ENCODE data around the gene PPP1R13L. TPM values are rescaled to one million over a fixed set of nuclear protein-coding genes. Genes with fewer than 3 reads are reported as not detected.

PPP1R13L gene
- total RNA-seq, 1 donor from 2014 or later: 111 TPM

GRCh38 chr19:45385392-45386221 is 19.3 kb downstream of the PPP1R13L start:
- Histone ChIP-seq H3K27ac (no peak overlapping the region), H3K27me3 (peaks cover 17% of the 10 kb centered on the region), H3K36me3 (peaks cover 0 to 4% of the 10 kb centered on the region in 2 donors), H3K4me1 (peaks cover 10% of the 10 kb centered on the region), H3K9me3 (no peaks in the 10 kb centered on the region), H3K4me3 (no peak overlapping the region)
- TF ChIP-seq POLR2AphosphoS5 (IDR thresholded peaks at IDR 0.05; ENCODE audit: insufficient read depth in 1 of 2, low read depth in 1 of 2): no peak
- TF ChIP-seq POLR2A (IDR thresholded peaks at IDR 0.05): no peak
- TF ChIP-seq, protein P1, sequence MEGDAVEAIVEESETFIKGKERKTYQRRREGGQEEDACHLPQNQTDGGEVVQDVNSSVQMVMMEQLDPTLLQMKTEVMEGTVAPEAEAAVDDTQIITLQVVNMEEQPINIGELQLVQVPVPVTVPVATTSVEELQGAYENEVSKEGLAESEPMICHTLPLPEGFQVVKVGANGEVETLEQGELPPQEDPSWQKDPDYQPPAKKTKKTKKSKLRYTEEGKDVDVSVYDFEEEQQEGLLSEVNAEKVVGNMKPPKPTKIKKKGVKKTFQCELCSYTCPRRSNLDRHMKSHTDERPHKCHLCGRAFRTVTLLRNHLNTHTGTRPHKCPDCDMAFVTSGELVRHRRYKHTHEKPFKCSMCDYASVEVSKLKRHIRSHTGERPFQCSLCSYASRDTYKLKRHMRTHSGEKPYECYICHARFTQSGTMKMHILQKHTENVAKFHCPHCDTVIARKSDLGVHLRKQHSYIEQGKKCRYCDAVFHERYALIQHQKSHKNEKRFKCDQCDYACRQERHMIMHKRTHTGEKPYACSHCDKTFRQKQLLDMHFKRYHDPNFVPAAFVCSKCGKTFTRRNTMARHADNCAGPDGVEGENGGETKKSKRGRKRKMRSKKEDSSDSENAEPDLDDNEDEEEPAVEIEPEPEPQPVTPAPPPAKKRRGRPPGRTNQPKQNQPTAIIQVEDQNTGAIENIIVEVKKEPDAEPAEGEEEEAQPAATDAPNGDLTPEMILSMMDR (IDR thresholded peaks at IDR 0.05): no peak
- DNase-seq (ENCODE audit: extremely low spot score in 2 of 2): no peak
- intact Hi-C loops (cut with DNase I): no loop called here

DNA sequence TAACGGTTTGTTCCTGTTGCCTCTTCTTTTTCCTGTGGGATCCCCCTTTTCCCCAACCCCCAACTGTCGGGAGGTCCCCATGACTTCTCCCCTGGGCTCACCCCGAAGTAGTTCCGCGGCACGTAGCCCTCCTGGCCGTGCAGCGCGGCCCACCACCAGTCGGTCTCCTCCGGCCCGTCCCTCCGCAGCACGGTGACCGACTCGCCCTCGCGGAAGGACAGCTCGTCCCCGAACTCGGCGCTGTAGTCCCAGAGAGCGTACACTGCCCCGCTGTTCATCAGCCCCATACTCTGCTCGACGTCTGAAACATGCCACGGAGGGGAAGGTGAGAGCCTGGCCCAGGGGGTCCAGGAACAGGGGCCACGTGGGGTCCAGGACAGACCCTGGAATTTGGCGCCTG is 22.4 kb downstream of the PPP1R13L start:
- Histone ChIP-seq H3K27ac (no peak overlapping the region), H3K4me1 (peaks cover 10% of the 10 kb centered on the region), H3K9me3 (no peaks in the 10 kb centered on the region), H3K36me3 (peaks cover 0 to 4% of the 10 kb centered on the region in 2 donors), H3K27me3 (peaks cover 17% of the 10 kb centered on the region), H3K4me3 (no peak overlapping the region)
- intact Hi-C loops (cut with DNase I): no loop called here
- no peak for DNase-seq (ENCODE audit: extremely low spot score in 2 of 2)
- TF ChIP-seq, protein P1 (IDR thresholded peaks at IDR 0.05): no peak
- TF ChIP-seq POLR2A (IDR thresholded peaks at IDR 0.05) (no peak), POLR2AphosphoS5 (IDR thresholded peaks at IDR 0.05; ENCODE audit: insufficient read depth in 1 of 2, low read depth in 1 of 2) (no peak)

GRCh38 chr19:45380107-45380506 is 24.8 kb downstream of the PPP1R13L start:
- no peak overlapping the region for H3K4me3 ChIP-seq
- no peaks in the 10 kb centered on the region for H3K4me1 ChIP-seq
- intact Hi-C loops (cut with DNase I): no loop called here
- DNase-seq (ENCODE audit: extremely low spot score in 2 of 2): no peak
- TF ChIP-seq POLR2AphosphoS5 (IDR thresholded peaks at IDR 0.05; ENCODE audit: insufficient read depth in 1 of 2, low read depth in 1 of 2) (no peak), POLR2A (IDR thresholded peaks at IDR 0.05) (no peak)
- TF ChIP-seq, protein P1 (IDR thresholded peaks at IDR 0.05): no peak
- no peak overlapping the region for H3K27ac ChIP-seq
- no peaks in the 10 kb centered on the region for H3K9me3 ChIP-seq
- H3K36me3 ChIP-seq: peaks cover 0 to 4% of the 10 kb centered on the region in 2 donors
- H3K27me3 ChIP-seq: peaks cover 9% of the 10 kb centered on the region

DNA sequence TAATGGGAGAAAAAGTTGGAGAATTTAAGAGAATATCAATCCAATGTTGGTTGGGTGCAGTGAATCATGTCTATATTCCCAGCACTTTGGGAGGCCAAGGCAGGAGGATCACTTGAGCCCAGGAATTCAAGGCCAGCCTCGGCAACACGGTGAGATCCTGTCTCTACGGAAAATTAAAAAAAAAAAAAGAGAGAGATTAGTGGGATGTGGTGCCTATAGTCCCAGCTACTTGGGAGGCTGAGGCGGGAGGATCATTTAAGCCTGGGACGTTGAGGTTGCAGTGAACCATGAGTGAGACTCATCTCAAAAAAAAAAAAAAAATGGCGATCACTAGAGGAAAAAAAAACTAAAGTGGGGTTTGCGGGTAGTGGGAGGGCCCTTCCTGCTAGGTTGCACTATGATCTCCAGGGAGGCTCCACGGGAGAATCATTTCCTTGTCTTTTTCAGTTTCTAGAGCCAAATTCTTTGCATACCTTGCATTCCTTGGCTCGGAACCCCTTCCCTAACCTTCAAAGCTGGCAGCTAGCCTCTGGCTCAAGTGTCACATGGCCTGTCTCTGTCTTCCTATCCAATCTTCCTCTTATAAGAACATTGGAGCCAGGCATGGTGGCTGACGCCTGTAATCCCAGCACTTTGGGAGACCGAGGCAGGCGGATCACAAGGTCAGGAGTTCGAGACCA is 28.7 kb downstream of the PPP1R13L start:
- Histone ChIP-seq H3K27me3 (no peaks in the 10 kb centered on the region), H3K4me3 (no peak overlapping the region), H3K9me3 (no peaks in the 10 kb centered on the region), H3K36me3 (no peaks in the 10 kb centered on the region), H3K27ac (no peak overlapping the region), H3K4me1 (no peaks in the 10 kb centered on the region)
- intact Hi-C loops (cut with DNase I): no loop called here
- no peak for DNase-seq (ENCODE audit: extremely low spot score in 2 of 2)
- TF ChIP-seq, protein P1 (IDR thresholded peaks at IDR 0.05): no peak
- no peak for TF ChIP-seq POLR2AphosphoS5 (IDR thresholded peaks at IDR 0.05; ENCODE audit: insufficient read depth in 1 of 2, low read depth in 1 of 2)
- no peak for TF ChIP-seq POLR2A (IDR thresholded peaks at IDR 0.05)

Measured in vagina (tissue), 2 donors.